GM12892 (cell line): Measurements from ENCODE around the gene SLC12A1.

Source experiments
- POLR2A ChIP-seq: IDR thresholded peaks from 2 replicates; pipeline ENCODE4 v1.6.1; 2011; ENCODE audit warnings: low read depth, low read length, control low read depth
- POLR2AphosphoS5 ChIP-seq: IDR thresholded peaks from 2 replicates; pipeline ENCODE4 v1.6.1; 2011; ENCODE audit warnings: low read depth, low read length, control low read depth

DNA sequence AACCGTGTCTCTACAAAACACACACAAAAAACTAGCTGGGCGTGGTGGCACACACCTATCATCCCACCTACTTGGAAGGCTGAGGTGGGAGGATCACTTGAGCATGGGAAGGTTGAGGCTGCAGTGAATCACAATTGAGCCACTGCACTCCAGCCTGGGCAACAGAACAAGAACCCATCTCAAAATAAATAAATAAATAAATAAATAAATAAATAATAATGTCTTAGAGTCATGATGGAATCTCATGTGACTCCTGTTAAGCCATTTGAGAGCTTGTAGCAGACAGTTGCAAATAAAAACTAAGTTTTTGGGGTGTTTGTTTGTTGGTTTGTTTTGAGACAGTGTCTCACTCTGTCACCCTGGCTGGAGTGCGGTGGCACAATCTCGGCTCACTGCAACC is 33.2 kb downstream of the SLC12A1 start:
- TF ChIP-seq POLR2A, result no peak
- TF ChIP-seq POLR2AphosphoS5, result no peak
